ENCODE results near the gene TANGO2. TPM values are rescaled to one million over a fixed set of nuclear protein-coding genes. Genes with fewer than 3 reads are reported as not detected.

TANGO2 gene
- total RNA-seq, 1 experiment from 2014 or later, result 14.6 TPM

DNA sequence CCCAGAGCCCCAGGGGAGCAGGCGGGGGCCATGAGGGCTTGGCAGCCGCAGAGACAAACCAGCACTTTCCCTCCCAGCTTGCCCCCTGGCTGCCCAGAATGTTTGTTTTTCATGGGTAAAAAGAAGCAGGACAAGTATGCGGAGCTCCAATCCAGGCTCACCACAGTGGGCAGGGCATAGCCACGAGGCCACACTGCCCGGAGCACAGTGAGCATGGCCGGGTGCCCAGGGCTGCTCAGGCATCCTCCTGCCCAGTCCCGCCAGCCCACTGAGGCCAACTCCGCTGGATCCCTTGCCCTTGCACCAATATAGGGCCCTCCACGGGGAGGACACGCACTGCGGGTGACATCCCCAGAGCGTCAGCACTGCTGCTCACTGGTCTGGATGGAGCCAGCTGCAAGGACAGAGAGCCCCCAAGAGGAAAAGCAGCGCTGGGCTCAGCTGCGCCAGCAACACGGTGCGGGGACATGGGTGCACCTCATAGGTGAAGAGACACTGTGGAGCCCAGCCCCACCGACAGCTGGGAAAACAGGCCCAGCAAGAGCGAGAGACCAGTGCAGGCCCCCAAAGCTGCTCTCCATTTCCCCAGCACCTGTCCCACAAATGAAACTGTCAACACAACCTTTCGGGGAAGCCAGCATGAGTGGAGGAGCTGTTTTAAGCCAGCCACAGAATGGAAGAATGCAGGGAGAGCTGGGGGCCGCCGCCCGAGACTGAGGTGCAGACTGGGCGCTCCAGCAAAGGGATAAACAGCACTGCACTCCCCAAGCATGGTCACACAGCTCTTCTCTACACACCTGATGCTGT is 29.1 kb upstream of the TANGO2 start:
- no peak overlapping the region for H2BK20ac ChIP-seq (ENCODE audit: low read depth, low read length, poor library complexity, severe bottlenecking)
- H3K36me3 Mint-ChIP-seq (ENCODE audit: insufficient read depth in 1 of 3, low read depth in 3 of 3), result no peaks in the 10 kb centered on the region
- H3T11ph ChIP-seq (ENCODE audit: low read length), result no peak overlapping the region
- H4K8ac ChIP-seq (replicated peaks; ENCODE audit: insufficient read length, low read depth, low read length), result no peak overlapping the region
- no peak overlapping the region for H3K27ac ChIP-seq (ENCODE audit: insufficient read length, low read depth, low read length)
- H2BK120ac ChIP-seq (ENCODE audit: low read depth, low read length, poor library complexity, severe bottlenecking), result no peak overlapping the region
- no peak overlapping the region for H2BK12ac ChIP-seq (ENCODE audit: insufficient read length, low read depth, low read length)
- no peak overlapping the region for H2AK5ac ChIP-seq (ENCODE audit: insufficient read length, low read length)
- no peak overlapping the region for H2AFZ ChIP-seq (ENCODE audit: low read length)
- H3K23ac ChIP-seq (ENCODE audit: insufficient read length, low read depth, low read length), result no peak overlapping the region
- no peak overlapping the region for H3K56ac ChIP-seq (ENCODE audit: insufficient read length, low read depth, low read length)
- H3K14ac ChIP-seq (ENCODE audit: insufficient read depth, low read length), result peak overlapping the region; percentile 12; the same call in 1 of the 2 replicates
- H3K18ac ChIP-seq (ENCODE audit: insufficient read length, low read depth, low read length), result no peak overlapping the region
- H2BK15ac ChIP-seq (ENCODE audit: low read depth, low read length), result no peak overlapping the region
- no peak overlapping the region for H3K4ac ChIP-seq (ENCODE audit: low read depth, low read length)
- H3K4me1 ChIP-seq (ENCODE audit: insufficient read depth, low read length), result no peaks in the 10 kb centered on the region
- no peaks in the 10 kb centered on the region for H3K79me2 ChIP-seq (ENCODE audit: insufficient read depth, low read length)
- H3K4me3 Mint-ChIP-seq, result no peak overlapping the region; a peak in 1 of 5 replicates
- DNase-seq, result no peak
- H4K20me1 ChIP-seq (ENCODE audit: control insufficient read depth, insufficient read depth, insufficient read length), result no peaks in the 10 kb centered on the region
- H3K4me1 Mint-ChIP-seq, result peaks cover 0 to 14% of the 10 kb centered on the region in 2 experiments; a peak in 2 of 4 replicates
- no peak overlapping the region for H3K9ac ChIP-seq (ENCODE audit: extremely low read depth, insufficient read length, low read length)
- no peak overlapping the region for H3K27ac Mint-ChIP-seq
- no peaks in the 10 kb centered on the region; the same call in 1 of the 2 replicates for H3K27me3 Mint-ChIP-seq (ENCODE audit: low read depth)
- H3K9me3 ChIP-seq (ENCODE audit: control insufficient read depth, low read depth, low read length), result no peaks in the 10 kb centered on the region
- no peak overlapping the region for H4K5ac ChIP-seq (ENCODE audit: insufficient read length, low read depth, low read length)
- no peak overlapping the region for H3K4me2 ChIP-seq (ENCODE audit: insufficient read depth, insufficient read length, low read length)
- H3K27me3 ChIP-seq (ENCODE audit: insufficient read depth, low read length), result no peaks in the 10 kb centered on the region
- H4K91ac ChIP-seq (ENCODE audit: insufficient read length, low read depth, low read length), result no peak overlapping the region
- WGBS (ENCODE audit: extremely low coverage, insufficient read length, low lambda C conversion rate), result no CpG with 5 or more reads among the region's 23 CpGs
- TF ChIP-seq, protein P1, sequence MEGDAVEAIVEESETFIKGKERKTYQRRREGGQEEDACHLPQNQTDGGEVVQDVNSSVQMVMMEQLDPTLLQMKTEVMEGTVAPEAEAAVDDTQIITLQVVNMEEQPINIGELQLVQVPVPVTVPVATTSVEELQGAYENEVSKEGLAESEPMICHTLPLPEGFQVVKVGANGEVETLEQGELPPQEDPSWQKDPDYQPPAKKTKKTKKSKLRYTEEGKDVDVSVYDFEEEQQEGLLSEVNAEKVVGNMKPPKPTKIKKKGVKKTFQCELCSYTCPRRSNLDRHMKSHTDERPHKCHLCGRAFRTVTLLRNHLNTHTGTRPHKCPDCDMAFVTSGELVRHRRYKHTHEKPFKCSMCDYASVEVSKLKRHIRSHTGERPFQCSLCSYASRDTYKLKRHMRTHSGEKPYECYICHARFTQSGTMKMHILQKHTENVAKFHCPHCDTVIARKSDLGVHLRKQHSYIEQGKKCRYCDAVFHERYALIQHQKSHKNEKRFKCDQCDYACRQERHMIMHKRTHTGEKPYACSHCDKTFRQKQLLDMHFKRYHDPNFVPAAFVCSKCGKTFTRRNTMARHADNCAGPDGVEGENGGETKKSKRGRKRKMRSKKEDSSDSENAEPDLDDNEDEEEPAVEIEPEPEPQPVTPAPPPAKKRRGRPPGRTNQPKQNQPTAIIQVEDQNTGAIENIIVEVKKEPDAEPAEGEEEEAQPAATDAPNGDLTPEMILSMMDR (conservative IDR thresholded peaks at IDR 0.05), result no peak
- H3K23me2 ChIP-seq (ENCODE audit: insufficient read length, low read depth, low read length, poor library complexity, severe bottlenecking), result no peaks in the 10 kb centered on the region
- no peaks in the 10 kb centered on the region for H3K79me1 ChIP-seq (ENCODE audit: insufficient read depth, low read depth, low read length, poor library complexity, severe bottlenecking)
- H3K9me3 Mint-ChIP-seq, result no peaks in the 10 kb centered on the region; a peak in 1 of 5 replicates
- H2BK5ac ChIP-seq (ENCODE audit: insufficient read length, low read length), result no peak overlapping the region
